Fibroblast of skin of back (primary cell): ENCODE data around the gene MRGPRD. TPM values are rescaled to one million over a fixed set of nuclear protein-coding genes. Genes with fewer than 3 reads are reported as not detected.

Experiments used
- DNase-seq: peaks from one replicate; pipeline ENCODE4 v3.0.0-alpha.2; 2013
- polyA plus RNA-seq, 2 experiments: library from polyadenylated mRNA; unstranded; fragments of 120-200 nt; gene quantifications; one replicate each; pipeline ENCODE4 v1.2.1, GENCODE V29; 2013; ENCODE audit not compliant: insufficient read length in 2 of 2

The MRGPRD gene
- polyA plus RNA-seq (2013, experiment 1 of 2; ENCODE audit: insufficient read length) = not detected
- polyA plus RNA-seq (2013, experiment 2 of 2; ENCODE audit: insufficient read length) = not detected

- DNase-seq = no peak
Observed at GRCh38 chr11:68980776-68981065, at the start of gene MRGPRD. Gene MRGPRD, minus strand, starts transcription at chr11:68980986. Its CDS starts 0 bp downstream, at chr11:68980986.

- DNase-seq = no peak
Observed at GRCh38 chr11:69030301-69030700, 49.5 kb upstream of the MRGPRD start.

GRCh38 chr11:69027704-69028372, 47.1 kb upstream of the MRGPRD start:
- no peak for DNase-seq

GRCh38 chr11:69024509-69024908, 43.7 kb upstream of the MRGPRD start:
- no peak for DNase-seq

- DNase-seq = no peak
Observed at GRCh38 chr11:69022260-69022659, 41.5 kb upstream of the MRGPRD start.

- DNase-seq = peak; percentile 61
Observed at GRCh38 chr11:69018924-69019323, 38.1 kb upstream of the MRGPRD start.

GRCh38 chr11:69017951-69018350, 37.2 kb upstream of the MRGPRD start:
- no peak for DNase-seq

GRCh38 chr11:69014898-69015549, 34.2 kb upstream of the MRGPRD start:
- DNase-seq = no peak

GRCh38 chr11:69014084-69014851, 33.5 kb upstream of the MRGPRD start:
- DNase-seq = peak; percentile 36

- DNase-seq = peak; percentile 91
Observed at GRCh38 chr11:69013009-69013951, 32.5 kb upstream of the MRGPRD start, which contains the start of gene MRGPRF. Gene MRGPRF, minus strand, starts transcription at chr11:69013246. Its CDS starts 3,345 bp downstream, at chr11:69009901.

GRCh38 chr11:69012092-69013008, 31.6 kb upstream of the MRGPRD start:
- DNase-seq = peak; percentile 20

GRCh38 chr11:69011624-69012091, 30.9 kb upstream of the MRGPRD start:
- DNase-seq = no peak

- DNase-seq = peak; percentile 89
Observed at GRCh38 chr11:69010964-69011623, 30.3 kb upstream of the MRGPRD start.

- DNase-seq = peak; percentile 34
Observed at GRCh38 chr11:69010361-69010891, 29.6 kb upstream of the MRGPRD start.

- DNase-seq = no peak
Observed at GRCh38 chr11:69009441-69010211, 28.8 kb upstream of the MRGPRD start.

GRCh38 chr11:69008737-69009440, 28.1 kb upstream of the MRGPRD start:
- DNase-seq = peak; percentile 98

GRCh38 chr11:69007975-69008381, 27.2 kb upstream of the MRGPRD start:
- peak; percentile 21 for DNase-seq

- no peak for DNase-seq
Observed at GRCh38 chr11:69006816-69007215, 26.0 kb upstream of the MRGPRD start.
